ENCODE results near the gene MED27.

DNA sequence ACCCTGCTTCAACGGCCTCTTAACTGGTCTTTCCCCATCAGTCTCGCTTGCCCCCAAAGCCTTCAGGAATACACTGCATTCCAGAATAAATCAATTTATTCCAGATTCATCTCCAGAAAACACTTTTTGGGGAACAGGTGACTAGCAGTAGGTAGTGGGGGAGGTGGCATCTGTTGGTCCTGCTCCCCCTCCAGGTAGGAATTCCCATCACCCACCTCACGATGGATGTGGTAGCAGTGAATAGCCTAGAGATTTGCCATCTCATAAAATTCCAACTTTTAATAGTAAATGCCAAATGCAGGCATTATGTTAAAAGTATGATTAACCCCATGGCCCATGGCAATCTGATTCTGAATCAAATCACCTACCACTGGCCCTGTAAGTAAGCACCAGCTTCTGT, 142.7 kb downstream of the MED27 start:
- TF ChIP-seq, protein P1, sequence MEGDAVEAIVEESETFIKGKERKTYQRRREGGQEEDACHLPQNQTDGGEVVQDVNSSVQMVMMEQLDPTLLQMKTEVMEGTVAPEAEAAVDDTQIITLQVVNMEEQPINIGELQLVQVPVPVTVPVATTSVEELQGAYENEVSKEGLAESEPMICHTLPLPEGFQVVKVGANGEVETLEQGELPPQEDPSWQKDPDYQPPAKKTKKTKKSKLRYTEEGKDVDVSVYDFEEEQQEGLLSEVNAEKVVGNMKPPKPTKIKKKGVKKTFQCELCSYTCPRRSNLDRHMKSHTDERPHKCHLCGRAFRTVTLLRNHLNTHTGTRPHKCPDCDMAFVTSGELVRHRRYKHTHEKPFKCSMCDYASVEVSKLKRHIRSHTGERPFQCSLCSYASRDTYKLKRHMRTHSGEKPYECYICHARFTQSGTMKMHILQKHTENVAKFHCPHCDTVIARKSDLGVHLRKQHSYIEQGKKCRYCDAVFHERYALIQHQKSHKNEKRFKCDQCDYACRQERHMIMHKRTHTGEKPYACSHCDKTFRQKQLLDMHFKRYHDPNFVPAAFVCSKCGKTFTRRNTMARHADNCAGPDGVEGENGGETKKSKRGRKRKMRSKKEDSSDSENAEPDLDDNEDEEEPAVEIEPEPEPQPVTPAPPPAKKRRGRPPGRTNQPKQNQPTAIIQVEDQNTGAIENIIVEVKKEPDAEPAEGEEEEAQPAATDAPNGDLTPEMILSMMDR (conservative IDR thresholded peaks at IDR 0.05): no peak
- TF ChIP-seq ZFX (IDR thresholded peaks at IDR 0.05): no peak

All from C4-2B (cell line).